ENCODE measurements around the gene CD99. TPM values are rescaled to one million over a fixed set of nuclear protein-coding genes. Genes with fewer than 3 reads are reported as not detected.

CD99 gene
- total and polyA plus RNA-seq, 9 of the 15 experiments (the other 6 are each of a cell fraction or from before 2014, with no cell fraction given) = 5.0 to 55.3 (median 34.5) TPM

DNA sequence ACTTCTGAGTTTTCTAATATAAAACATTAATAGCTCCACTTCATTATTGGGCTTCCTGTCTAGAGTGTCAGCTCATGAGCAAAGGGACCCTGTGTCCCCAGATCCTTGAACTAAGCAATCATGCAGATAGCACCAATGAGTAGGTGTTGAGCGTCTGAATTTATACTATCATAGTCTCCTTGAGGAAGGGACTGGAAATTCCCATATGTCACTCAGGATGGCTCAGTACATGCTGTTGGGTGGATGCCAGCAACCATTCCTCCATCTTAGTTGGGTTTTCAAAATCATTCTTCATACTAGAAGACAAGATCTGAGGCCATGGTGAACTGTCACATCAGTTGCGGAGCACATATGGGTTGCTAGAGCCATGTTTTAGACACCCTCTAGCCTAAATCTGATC, 27.7 kb downstream of the CD99 start:
- peaks cover 9% of the 10 kb centered on the region; the same call in 1 of the 3 replicates for H3K36me3 ChIP-seq (ENCODE audit: control insufficient read depth, insufficient read depth, low read length)
- TF ChIP-seq FOXM1 (IDR thresholded peaks at IDR 0.05; ENCODE audit: low read depth) (no peak), FOXM1 (CRISPR knock-in tag; IDR thresholded peaks at IDR 0.05; ENCODE audit: low read depth) (no peak), TCFL5 (CRISPR knock-in tag; conservative IDR thresholded peaks at IDR 0.05) (no peak), ZNF253 (CRISPR knock-in tag; conservative IDR thresholded peaks at IDR 0.05) (no peak), ZNF41 (CRISPR knock-in tag; conservative IDR thresholded peaks at IDR 0.05) (no peak), HDAC8 (tag; IDR thresholded peaks at IDR 0.05) (no peak), ILF3 (IDR thresholded peaks at IDR 0.05; ENCODE audit: borderline replicate concordance) (no peak)
- DNase-seq (ENCODE audit: extremely low read depth in 1 of 4, low spot score in 3 of 4) (no peak), ATAC-seq (no peak), FAIRE-seq (no peak)
- BruUV-seq (replicated peaks) = no TSS peak
- intact Hi-C loops (cut with micrococcal nuclease) = no loop called here
- H3K27me3 ChIP-seq (ENCODE audit: control insufficient read depth in 2 of 2, insufficient read depth in 2 of 2, low read length in 2 of 2) = no peaks in the 10 kb centered on the region
- H2AFZ ChIP-seq (ENCODE audit: low read depth, low read length) = no peak overlapping the region
- no peak overlapping the region for H3K4me2 ChIP-seq (ENCODE audit: insufficient read depth, low read length)
- H3K9ac ChIP-seq (ENCODE audit: insufficient read depth in 1 of 2, low read depth in 2 of 2, low read length in 2 of 2) = no peak overlapping the region
- no peaks in the 10 kb centered on the region for H3K4me1 ChIP-seq (replicated peaks in 1 of 2; ENCODE audit: control insufficient read depth in 2 of 2, insufficient read depth in 2 of 2, low read length in 2 of 2)
- ChIA-PET CTCF (ENCODE audit: low intra/inter-chr PET ratio) (no interaction called here), POLR2A (no interaction called here)
- in situ Hi-C loops (cut with MboI) = no loop called here
- H4K20me1 ChIP-seq (replicated peaks; ENCODE audit: control insufficient read depth, insufficient read depth, low read length) = no peaks in the 10 kb centered on the region
- H3K9me3 ChIP-seq (replicated peaks; ENCODE audit: control insufficient read depth, insufficient read depth, low read depth, low read length) = no peaks in the 10 kb centered on the region
- H3K4me3 ChIP-seq = no peak overlapping the region
- 52% methylated on average over 2 of the region's 2 CpGs for WGBS (ENCODE audit: insufficient coverage, low coverage, missing lambda C conversion rate)
- H3K79me2 ChIP-seq (ENCODE audit: control insufficient read depth, insufficient read depth, low read length) = no peaks in the 10 kb centered on the region
- no peak overlapping the region for H3K27ac ChIP-seq (ENCODE audit: extremely low read depth, low read depth, low read length)
- H3K9me1 ChIP-seq (ENCODE audit: control insufficient read depth, insufficient read depth, low read length) = no peaks in the 10 kb centered on the region
